Measurements from ENCODE around the gene MAP4K2.

MAP4K2 gene

GRCh38 chr11:64763526-64764039, 39.4 kb downstream of the MAP4K2 start:
- H3F3A ChIP-seq (ENCODE audit: insufficient read depth, low read length): 0 out of 2 replicates have a peak, but pooled peaks cover 6% of the 10 kb centered on the region
- H3K27me3 ChIP-seq (ENCODE audit: insufficient read depth, low read length): no peaks in the 10 kb centered on the region
- H3K9ac ChIP-seq (ENCODE audit: low read length): no peak overlapping the region; the same call in 1 of the 2 replicates
- no peaks in the 10 kb centered on the region for H3K9me3 ChIP-seq (ENCODE audit: low read length)
- no peaks in the 10 kb centered on the region for H4K20me1 ChIP-seq (ENCODE audit: insufficient read depth, low read length)
- peaks cover 63% of the 10 kb centered on the region for H3K36me3 ChIP-seq (ENCODE audit: insufficient read depth, low read length)
- H2AFZ ChIP-seq (ENCODE audit: low read length): no peak overlapping the region
- no peak overlapping the region for H3K4me3 ChIP-seq (ENCODE audit: low read depth, low read length, poor library complexity, severe bottlenecking)
- H3K4me1 ChIP-seq (ENCODE audit: insufficient read depth, low read length, severe bottlenecking): peaks cover 29% of the 10 kb centered on the region
- H3K79me2 ChIP-seq (ENCODE audit: insufficient read depth, low read length): no peaks in the 10 kb centered on the region
- TF ChIP-seq EZH2 (IDR thresholded peaks at IDR 0.05; ENCODE audit: borderline replicate concordance, low read length): no peak
- no peak for TF ChIP-seq CTCF (IDR thresholded peaks at IDR 0.05; ENCODE audit: low read length)
- no peaks in the 10 kb centered on the region for H3K9me2 ChIP-seq (ENCODE audit: low read depth, low read length)
- H3K27ac ChIP-seq (ENCODE audit: low read depth, low read length, poor library complexity, severe bottlenecking): peak overlapping the region; percentile 61
- no peak overlapping the region for H3K4me2 ChIP-seq (ENCODE audit: low read length)

GRCh38 chr11:64762674-64763525, 40.1 kb downstream of the MAP4K2 start:
- Histone ChIP-seq H3F3A (ENCODE audit: insufficient read depth, low read length) (0 out of 2 replicates have a peak, but pooled peaks cover 6% of the 10 kb centered on the region), H3K9ac (ENCODE audit: low read length) (no peak overlapping the region; the same call in 1 of the 2 replicates), H3K9me3 (ENCODE audit: low read length) (no peaks in the 10 kb centered on the region), H2AFZ (ENCODE audit: low read length) (no peak overlapping the region), H3K36me3 (ENCODE audit: insufficient read depth, low read length) (peaks cover 56% of the 10 kb centered on the region), H3K9me2 (ENCODE audit: low read depth, low read length) (no peaks in the 10 kb centered on the region), H3K79me2 (ENCODE audit: insufficient read depth, low read length) (no peaks in the 10 kb centered on the region), H4K20me1 (ENCODE audit: insufficient read depth, low read length) (no peaks in the 10 kb centered on the region), H3K4me1 (ENCODE audit: insufficient read depth, low read length, severe bottlenecking) (peaks cover 29% of the 10 kb centered on the region), H3K27me3 (ENCODE audit: insufficient read depth, low read length) (no peaks in the 10 kb centered on the region), H3K4me3 (ENCODE audit: low read depth, low read length, poor library complexity, severe bottlenecking) (no peak overlapping the region), H3K27ac (ENCODE audit: low read depth, low read length, poor library complexity, severe bottlenecking) (peak overlapping the region; percentile 61), H3K4me2 (ENCODE audit: low read length) (no peak overlapping the region)
- no peak for TF ChIP-seq EZH2 (IDR thresholded peaks at IDR 0.05; ENCODE audit: borderline replicate concordance, low read length)
- no peak for TF ChIP-seq CTCF (IDR thresholded peaks at IDR 0.05; ENCODE audit: low read length)

- no peak for TF ChIP-seq EZH2 (IDR thresholded peaks at IDR 0.05; ENCODE audit: borderline replicate concordance, low read length)
- no peak for TF ChIP-seq CTCF (IDR thresholded peaks at IDR 0.05; ENCODE audit: low read length)
- Histone ChIP-seq H3K27ac (ENCODE audit: low read depth, low read length, poor library complexity, severe bottlenecking) (peak overlapping the region; percentile 61), H2AFZ (ENCODE audit: low read length) (no peak overlapping the region), H3K79me2 (ENCODE audit: insufficient read depth, low read length) (no peaks in the 10 kb centered on the region), H3K36me3 (ENCODE audit: insufficient read depth, low read length) (peaks cover 50% of the 10 kb centered on the region), H4K20me1 (ENCODE audit: insufficient read depth, low read length) (no peaks in the 10 kb centered on the region), H3F3A (ENCODE audit: insufficient read depth, low read length) (0 out of 2 replicates have a peak, but pooled peaks cover 6% of the 10 kb centered on the region), H3K9me3 (ENCODE audit: low read length) (no peaks in the 10 kb centered on the region), H3K4me1 (ENCODE audit: insufficient read depth, low read length, severe bottlenecking) (peaks cover 29% of the 10 kb centered on the region), H3K9me2 (ENCODE audit: low read depth, low read length) (no peaks in the 10 kb centered on the region), H3K4me3 (ENCODE audit: low read depth, low read length, poor library complexity, severe bottlenecking) (no peak overlapping the region), H3K27me3 (ENCODE audit: insufficient read depth, low read length) (no peaks in the 10 kb centered on the region; the same call in 1 of the 2 replicates), H3K4me2 (ENCODE audit: low read length) (no peak overlapping the region), H3K9ac (ENCODE audit: low read length) (no peak overlapping the region)
Measured at GRCh38 chr11:64762277-64762673, 40.7 kb downstream of the MAP4K2 start.
